Activated CD4-positive, alpha-beta T cell treated with anti-CD3 and anti-CD28 coated beads, Interleukin-2, amount 10 ng/mL, durations not matched to agents 24 days and 14 days (primary cell): ENCODE measurements around the gene ERVMER34-1. TPM values are rescaled to one million over a fixed set of nuclear protein-coding genes. Genes with fewer than 3 reads are reported as not detected.

Experiments used
- DNase-seq: peaks from one replicate; pipeline ENCODE4 v3.0.0; 2022
- H3K27ac Mint-ChIP-seq: one replicate; pipeline ENCODE4 v1.8.0; 2022; ENCODE audit warnings: mild to moderate bottlenecking, mixed read lengths
- H3K27me3 Mint-ChIP-seq: one replicate; pipeline ENCODE4 v1.8.0; 2022; ENCODE audit warnings: mixed read lengths
- H3K36me3 Mint-ChIP-seq: one replicate; pipeline ENCODE4 v1.8.0; 2022; ENCODE audit warnings: low read depth, mild to moderate bottlenecking, mixed read lengths
- H3K4me1 Mint-ChIP-seq: one replicate; pipeline ENCODE4 v1.8.0; 2021; ENCODE audit warnings: mixed read lengths
- H3K4me3 Mint-ChIP-seq: one replicate; pipeline ENCODE4 v1.8.0; 2022; ENCODE audit warnings: mild to moderate bottlenecking, moderate library complexity, mixed read lengths
- H3K9me3 Mint-ChIP-seq: one replicate; pipeline ENCODE4 v1.8.0; 2021; ENCODE audit warnings: mixed read lengths
- intact Hi-C: fragments of 100-400 bp; cut with micrococcal nuclease; formaldehyde crosslinking; loops from one replicate; pipeline ENCODE4 v1.15.1; 2023
- total RNA-seq: library from RNA; stranded (reverse); gene quantifications from 2 replicates; pipeline ENCODE4 v1.2.3, GENCODE V29; 2022

The ERVMER34-1 gene
- 0.56 TPM in 1 of 2 replicates, not detected in the other for total RNA-seq

- no peaks in the 10 kb centered on the region for H3K9me3 Mint-ChIP-seq
- H3K4me1 Mint-ChIP-seq: peaks cover 3% of the 10 kb centered on the region
- peaks cover 54% of the 10 kb centered on the region for H3K27me3 Mint-ChIP-seq
- peak; percentile 56 for DNase-seq
- no peak within 1 kb of the TSS for H3K27ac Mint-ChIP-seq
- peak within 1 kb of the TSS; percentile 81 for H3K4me3 Mint-ChIP-seq
- intact Hi-C loops: no loop called here
- H3K36me3 Mint-ChIP-seq: no peaks in the 10 kb centered on the region
These were observed at the start of gene ERVMER34-1 for GRCh38 chr4:52750819-52751486. TSS of gene ERVMER34-1 (minus strand) at chr4:52751425. CDS start at chr4:52745520, 5,905 bp downstream.

- H3K27me3 Mint-ChIP-seq: peaks cover 8% of the 10 kb centered on the region
- intact Hi-C loops: no loop called here
- H3K4me3 Mint-ChIP-seq: no peak overlapping the region
- peaks cover 7% of the 10 kb centered on the region for H3K9me3 Mint-ChIP-seq
- H3K36me3 Mint-ChIP-seq: no peaks in the 10 kb centered on the region
- no peak for DNase-seq
- H3K4me1 Mint-ChIP-seq: no peaks in the 10 kb centered on the region
- no peak overlapping the region for H3K27ac Mint-ChIP-seq
These were observed 48.6 kb upstream of the ERVMER34-1 start for GRCh38 chr4:52799813-52800212.

- Mint-ChIP-seq H3K27ac (no peak overlapping the region), H3K9me3 (no peaks in the 10 kb centered on the region), H3K4me3 (no peak overlapping the region), H3K4me1 (no peaks in the 10 kb centered on the region), H3K27me3 (peaks cover 2% of the 10 kb centered on the region), H3K36me3 (no peaks in the 10 kb centered on the region)
- intact Hi-C loops: no loop called here
- DNase-seq: no peak
These were observed 44.3 kb upstream of the ERVMER34-1 start for GRCh38 chr4:52795533-52795932.

- no peak for DNase-seq
- Mint-ChIP-seq H3K36me3 (no peaks in the 10 kb centered on the region), H3K4me3 (no peak overlapping the region), H3K4me1 (no peaks in the 10 kb centered on the region), H3K9me3 (no peaks in the 10 kb centered on the region), H3K27me3 (no peaks in the 10 kb centered on the region), H3K27ac (no peak overlapping the region)
- intact Hi-C loops: no loop called here
These were observed 40.7 kb upstream of the ERVMER34-1 start for GRCh38 chr4:52791936-52792335.

- Mint-ChIP-seq H3K9me3 (no peaks in the 10 kb centered on the region), H3K27me3 (no peaks in the 10 kb centered on the region), H3K36me3 (no peaks in the 10 kb centered on the region), H3K4me1 (no peaks in the 10 kb centered on the region), H3K4me3 (no peak overlapping the region), H3K27ac (no peak overlapping the region)
- no peak for DNase-seq
- intact Hi-C loops: no loop called here
These were observed 38.5 kb upstream of the ERVMER34-1 start for GRCh38 chr4:52789774-52790173.

- Mint-ChIP-seq H3K27me3 (no peaks in the 10 kb centered on the region), H3K4me3 (no peak overlapping the region), H3K9me3 (no peaks in the 10 kb centered on the region), H3K4me1 (no peaks in the 10 kb centered on the region), H3K27ac (no peak overlapping the region), H3K36me3 (no peaks in the 10 kb centered on the region)
- DNase-seq: no peak
- intact Hi-C loops: no loop called here
These were observed 37.6 kb upstream of the ERVMER34-1 start for GRCh38 chr4:52788806-52789205.

GRCh38 chr4:52783069-52783468 lies 31.8 kb upstream of the ERVMER34-1 start:
- Mint-ChIP-seq H3K4me3 (no peak overlapping the region), H3K4me1 (no peaks in the 10 kb centered on the region), H3K36me3 (no peaks in the 10 kb centered on the region), H3K9me3 (no peaks in the 10 kb centered on the region), H3K27ac (no peak overlapping the region), H3K27me3 (no peaks in the 10 kb centered on the region)
- no peak for DNase-seq
- intact Hi-C loops: no loop called here

GRCh38 chr4:52780617-52781354 lies 29.6 kb upstream of the ERVMER34-1 start:
- intact Hi-C loops: no loop called here
- Mint-ChIP-seq H3K27me3 (no peaks in the 10 kb centered on the region), H3K4me3 (no peak overlapping the region), H3K4me1 (no peaks in the 10 kb centered on the region), H3K9me3 (no peaks in the 10 kb centered on the region), H3K36me3 (no peaks in the 10 kb centered on the region), H3K27ac (no peak overlapping the region)
- DNase-seq: no peak

GRCh38 chr4:52780206-52780605 lies 29.0 kb upstream of the ERVMER34-1 start:
- H3K27ac Mint-ChIP-seq: no peak overlapping the region
- intact Hi-C loops: no loop called here
- no peaks in the 10 kb centered on the region for H3K27me3 Mint-ChIP-seq
- H3K9me3 Mint-ChIP-seq: no peaks in the 10 kb centered on the region
- DNase-seq: no peak
- no peaks in the 10 kb centered on the region for H3K36me3 Mint-ChIP-seq
- H3K4me1 Mint-ChIP-seq: no peaks in the 10 kb centered on the region
- no peak overlapping the region for H3K4me3 Mint-ChIP-seq

- Mint-ChIP-seq H3K36me3 (no peaks in the 10 kb centered on the region), H3K9me3 (no peaks in the 10 kb centered on the region)
These were observed 9.0 kb upstream of the ERVMER34-1 start for GRCh38 chr4:52760256-52760655.

GRCh38 chr4:52755426-52755825 lies 4.2 kb upstream of the ERVMER34-1 start:
- Mint-ChIP-seq H3K4me3 (no peak overlapping the region), H3K4me1 (peaks cover 2% of the 10 kb centered on the region), H3K9me3 (no peaks in the 10 kb centered on the region), H3K27me3 (peaks cover 45% of the 10 kb centered on the region), H3K27ac (no peak overlapping the region), H3K36me3 (no peaks in the 10 kb centered on the region)
- no peak for DNase-seq
- intact Hi-C loops: no loop called here

More at GRCh38 chr4:52760256-52760655, 9.0 kb upstream of the ERVMER34-1 start:
- no peak for DNase-seq
- intact Hi-C loops: no loop called here
- Mint-ChIP-seq H3K4me1 (no peaks in the 10 kb centered on the region), H3K27ac (no peak overlapping the region), H3K4me3 (no peak overlapping the region), H3K27me3 (peaks cover 11% of the 10 kb centered on the region)

GRCh38 chr4:52752936-52753335 lies 1.7 kb upstream of the ERVMER34-1 start:
- H3K4me3 Mint-ChIP-seq: no peak overlapping the region
- no peak for DNase-seq
- peaks cover 54% of the 10 kb centered on the region for H3K27me3 Mint-ChIP-seq
- intact Hi-C loops: no loop called here
- no peaks in the 10 kb centered on the region for H3K36me3 Mint-ChIP-seq
- H3K4me1 Mint-ChIP-seq: peaks cover 3% of the 10 kb centered on the region
- no peak overlapping the region for H3K27ac Mint-ChIP-seq
- no peaks in the 10 kb centered on the region for H3K9me3 Mint-ChIP-seq

- intact Hi-C loops: no loop called here
- H3K27ac Mint-ChIP-seq: no peak overlapping the region
- H3K4me3 Mint-ChIP-seq: peak overlapping the region; percentile 81
- no peaks in the 10 kb centered on the region for H3K36me3 Mint-ChIP-seq
- H3K4me1 Mint-ChIP-seq: peaks cover 3% of the 10 kb centered on the region
- peaks cover 54% of the 10 kb centered on the region for H3K27me3 Mint-ChIP-seq
- DNase-seq: no peak
- H3K9me3 Mint-ChIP-seq: no peaks in the 10 kb centered on the region
These were observed 274 bp upstream of the ERVMER34-1 start for GRCh38 chr4:52751487-52751911.

GRCh38 chr4:52750213-52750612 lies 1.0 kb downstream of the ERVMER34-1 start:
- no peak overlapping the region for H3K27ac Mint-ChIP-seq
- H3K4me3 Mint-ChIP-seq: peak overlapping the region; percentile 81
- H3K4me1 Mint-ChIP-seq: peaks cover 3% of the 10 kb centered on the region
- H3K27me3 Mint-ChIP-seq: peaks cover 52% of the 10 kb centered on the region
- H3K9me3 Mint-ChIP-seq: no peaks in the 10 kb centered on the region
- no peak for DNase-seq
- intact Hi-C loops: no loop called here
- H3K36me3 Mint-ChIP-seq: no peaks in the 10 kb centered on the region
